SK-N-SH (cell line): ENCODE data around the gene RCBTB2. TPM values are rescaled to one million over a fixed set of nuclear protein-coding genes. Genes with fewer than 3 reads are reported as not detected.

ENCODE experiments used
- CTCF ChIA-PET: fragments of 300-600, 350-600 bp; formaldehyde crosslinking; extraction: SDS; loops from one replicate; lab custom pipeline; 2021; lab: Yijun Ruan, JAX
- POLR2A ChIA-PET: fragments of 350-600 bp; sonication (Branson Sonifier 250); formaldehyde crosslinking; extraction: SDS; loops from one replicate; lab custom pipeline; 2020; ENCODE audit warnings: antibody characterized with exemption, inconsistent platforms; lab: Yijun Ruan, JAX
- DNase-seq: peaks from one replicate; pipeline ENCODE4 v3.0.0; 2012
- H2AFZ ChIP-seq: fragments of 200-600 bp; sonication (generic); 2 replicates; pipeline ENCODE4 v1.8.1; 2016; ENCODE audit warnings: antibody characterized with exemption, mild to moderate bottlenecking, low read depth
- H3F3A ChIP-seq: fragments of 200-600 bp; sonication (generic); replicated peaks from 2 replicates; pipeline ENCODE3; 2016; ENCODE audit warnings: antibody characterized with exemption, mild to moderate bottlenecking; ENCODE audit not compliant: insufficient read depth
- H3K27ac ChIP-seq, 2 experiments: fragments of 200-500 bp in 1 of 2; fragments of 200-600 bp in 1 of 2; sonication (Bioruptor generic) in 1 of 2; sonication (generic), shearing (Covaris generic) in 1 of 2; 2 replicates each; pipeline versions ENCODE4 v1.5.1 to v1.6.1; 2014 to 2016; ENCODE audit warnings: low read depth in 2 of 2, inconsistent platforms in 1 of 2, low read length in 1 of 2, mild to moderate bottlenecking in 1 of 2, mixed read lengths in 1 of 2
- H3K27me3 ChIP-seq: fragments of 200-600 bp; sonication (generic), shearing (Covaris generic); 2 replicates; pipeline ENCODE4 v1.6.1; 2016; ENCODE audit warnings: mixed run types; ENCODE audit not compliant: insufficient read depth
- H3K36me3 ChIP-seq, 2 experiments: fragments of 200-500 bp in 1 of 2; fragments of 200-600 bp in 1 of 2; sonication (Bioruptor generic) in 1 of 2; sonication (generic) in 1 of 2; replicated peaks in 1 of 2; 2 replicates each; pipeline versions ENCODE3 to v1.5.1; 2014 to 2016; ENCODE audit warnings: low read length in 1 of 2, mild to moderate bottlenecking in 1 of 2; ENCODE audit not compliant: insufficient read depth in 2 of 2, control insufficient read depth in 1 of 2
- H3K4me1 ChIP-seq, 2 experiments: fragments of 200-500 bp in 1 of 2; fragments of 200-600 bp in 1 of 2; sonication (Bioruptor generic) in 1 of 2; sonication (generic), shearing (Covaris generic) in 1 of 2; 2 replicates each; pipeline versions ENCODE4 v1.5.1 to v1.6.1; 2014 to 2016; ENCODE audit warnings: low read depth in 1 of 2, low read length in 1 of 2, mixed run types in 1 of 2; ENCODE audit not compliant: insufficient read depth in 2 of 2, control insufficient read depth in 1 of 2
- H3K4me2 ChIP-seq: fragments of 200-600 bp; sonication (generic), shearing (Covaris generic); 2 replicates; pipeline ENCODE4 v1.6.1; 2017; ENCODE audit warnings: mixed run types
- H3K4me3 ChIP-seq, 2 experiments: fragments of 200-500 bp in 1 of 2; fragments of 200-600 bp in 1 of 2; sonication (Bioruptor generic) in 1 of 2; sonication (generic), shearing (Covaris generic) in 1 of 2; 2 replicates each; pipeline versions ENCODE4 v1.5.1 to v1.8.1; 2014 to 2016; ENCODE audit warnings: low read depth in 2 of 2, inconsistent platforms in 1 of 2, low read length in 1 of 2, mild to moderate bottlenecking in 1 of 2, mixed read lengths in 1 of 2, moderate library complexity in 1 of 2
- H3K79me2 ChIP-seq: fragments of 200-600 bp; sonication (generic); 2 replicates; pipeline ENCODE4 v1.8.1; 2017; ENCODE audit warnings: mild to moderate bottlenecking; ENCODE audit not compliant: insufficient read depth
- H3K9ac ChIP-seq: fragments of 200-600 bp; sonication (generic); 2 replicates; pipeline ENCODE4 v1.6.1; 2017; ENCODE audit warnings: mixed run types
- H3K9me2 ChIP-seq: fragments of 200-600 bp; sonication (generic); 2 replicates; pipeline ENCODE4 v1.6.1; 2017; ENCODE audit warnings: mixed run types
- H3K9me3 ChIP-seq: fragments of 200-600 bp; sonication (generic); 2 replicates; pipeline ENCODE4 v1.6.1; 2017; ENCODE audit warnings: mixed run types, mild to moderate bottlenecking, moderate library complexity
- H4K20me1 ChIP-seq: fragments of 200-600 bp; sonication (generic); 2 replicates; pipeline ENCODE4 v1.6.1; 2017; ENCODE audit warnings: mild to moderate bottlenecking, mixed run types; ENCODE audit not compliant: insufficient read depth
- ELF1 ChIP-seq: IDR thresholded peaks from 2 replicates; pipeline ENCODE4 v1.4.0; 2012
- IRF3 ChIP-seq: fragments of 150-350 bp; IDR thresholded peaks from 2 replicates; pipeline ENCODE4 v1.6.1; 2016; ENCODE audit warnings: mild to moderate bottlenecking, low read depth, low read length
- MXI1 ChIP-seq: IDR thresholded peaks from 2 replicates; pipeline ENCODE4 v1.6.1; 2012; ENCODE audit warnings: mild to moderate bottlenecking, low read depth, low read length, improper control_type of control experiment
- REST ChIP-seq: IDR thresholded peaks from 2 replicates; pipeline ENCODE4 v1.6.1; 2012; ENCODE audit warnings: mild to moderate bottlenecking, low read depth, low read length, moderate library complexity
- SIN3A ChIP-seq: IDR thresholded peaks from 2 replicates; pipeline ENCODE4 v1.6.1; 2012; ENCODE audit warnings: low read depth, mild to moderate bottlenecking, low read length, moderate library complexity, borderline replicate concordance
- TAF1 ChIP-seq: IDR thresholded peaks from 2 replicates; pipeline ENCODE4 v1.6.1; 2012; ENCODE audit warnings: low read depth, mild to moderate bottlenecking, low read length, moderate library complexity, borderline replicate concordance
- YY1 ChIP-seq: IDR thresholded peaks from 2 replicates; pipeline ENCODE4 v1.4.0; 2012; ENCODE audit warnings: low read depth, mild to moderate bottlenecking
- WGBS: methylation state at CpG from one replicate; pipeline ENCODE4 v1.1.6; 2017; ENCODE audit warnings: low lambda C conversion rate; 5-methylcytosine and 5-hydroxymethylcytosine counted together
- polyA plus RNA-seq, 3 experiments: library from polyadenylated mRNA; depleted of rRNA; stranded (reverse); fragments of >200 nt; gene quantifications; 2 replicates each; pipeline ENCODE4 v1.2.3, GENCODE V29; 2012
- TF ChIP-seq, protein P1 (sequence below): IDR thresholded peaks from 2 replicates; pipeline ENCODE4 v1.4.0; 2012; ENCODE audit warnings: low read depth, borderline replicate concordance

Gene RCBTB2
- polyA plus RNA-seq, 1 of the 3 experiments (the other 2 are of a cell fraction) = 2.8 TPM

DNA sequence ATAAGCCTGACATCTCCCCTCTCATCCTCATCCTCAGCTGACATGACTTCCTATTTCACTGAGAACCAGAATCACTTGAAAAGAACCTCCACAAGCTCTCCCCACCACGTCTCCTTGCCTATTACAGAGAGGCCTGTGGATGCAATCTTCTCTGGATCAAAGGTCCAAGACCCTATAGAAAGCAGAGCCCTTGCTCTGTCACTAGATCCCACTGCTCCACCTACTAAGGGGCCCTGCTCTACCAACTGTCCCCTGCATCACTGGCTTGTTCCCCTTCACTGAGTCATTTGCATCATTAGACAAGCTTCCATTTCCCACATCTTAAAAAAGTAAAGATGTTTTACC is 40.8 kb downstream of the RCBTB2 start:
- Histone ChIP-seq H2AFZ (no peak overlapping the region), H4K20me1 (no peaks in the 10 kb centered on the region), H3K4me1 (peaks cover 0 to 7% of the 10 kb centered on the region in 2 experiments; a peak in 2 of 4 replicates), H3K79me2 (no peaks in the 10 kb centered on the region), H3K27me3 (no peaks in the 10 kb centered on the region), H3K9me2 (no peaks in the 10 kb centered on the region), H3K27ac (no peak overlapping the region), H3K4me3 (no peak overlapping the region), H3K36me3 (peaks cover 0 to 5% of the 10 kb centered on the region in 2 experiments), H3K9ac (no peak overlapping the region), H3F3A (peaks cover 5% of the 10 kb centered on the region), H3K4me2 (no peak overlapping the region), H3K9me3 (no peaks in the 10 kb centered on the region; the same call in 1 of the 2 replicates)
- ChIA-PET CTCF (interaction anchor here (1.3 kb wide), 1 partner anchor 88 kb away, joined by 3 read pairs; no protein-coding TSS in a partner anchor), POLR2A (no interaction called here)
- TF ChIP-seq ELF1 (no peak), REST (no peak), YY1 (no peak), TAF1 (no peak), SIN3A (no peak)
- TF ChIP-seq, protein P1, sequence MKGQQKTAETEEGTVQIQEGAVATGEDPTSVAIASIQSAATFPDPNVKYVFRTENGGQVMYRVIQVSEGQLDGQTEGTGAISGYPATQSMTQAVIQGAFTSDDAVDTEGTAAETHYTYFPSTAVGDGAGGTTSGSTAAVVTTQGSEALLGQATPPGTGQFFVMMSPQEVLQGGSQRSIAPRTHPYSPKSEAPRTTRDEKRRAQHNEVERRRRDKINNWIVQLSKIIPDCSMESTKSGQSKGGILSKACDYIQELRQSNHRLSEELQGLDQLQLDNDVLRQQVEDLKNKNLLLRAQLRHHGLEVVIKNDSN = no peak
- no peak for DNase-seq
- WGBS = 87% methylated on average over 1 of the region's 1 CpG

GRCh38 chr13:48491423-48492095 is 41.3 kb downstream of the RCBTB2 start:
- H3K4me1 ChIP-seq = peaks cover 0 to 7% of the 10 kb centered on the region in 2 experiments; a peak in 2 of 4 replicates
- no peaks in the 10 kb centered on the region for H3K27me3 ChIP-seq
- no peaks in the 10 kb centered on the region; the same call in 1 of the 2 replicates for H3K9me3 ChIP-seq
- H3K4me2 ChIP-seq = no peak overlapping the region
- no peak overlapping the region for H3K9ac ChIP-seq
- TF ChIP-seq MXI1 = no peak
- TF ChIP-seq IRF3 = no peak
- H3F3A ChIP-seq = peaks cover 5% of the 10 kb centered on the region
- DNase-seq = no peak
- no peak overlapping the region for H3K4me3 ChIP-seq
- POLR2A ChIA-PET = no interaction called here
- H3K79me2 ChIP-seq = no peaks in the 10 kb centered on the region
- peaks cover 0 to 5% of the 10 kb centered on the region in 2 experiments for H3K36me3 ChIP-seq
- no peak overlapping the region for H2AFZ ChIP-seq
- no peak overlapping the region for H3K27ac ChIP-seq
- H4K20me1 ChIP-seq = no peaks in the 10 kb centered on the region
- CTCF ChIA-PET = interaction anchor here (1.3 kb wide), 1 partner anchor 88 kb away, joined by 3 read pairs; no protein-coding TSS in a partner anchor
- H3K9me2 ChIP-seq = no peaks in the 10 kb centered on the region
